RPMI8226 (cell line): ENCODE data around the gene PROM1.

Experiments
- DNase-seq: peaks from one replicate; pipeline ENCODE4 v3.0.0-alpha.2; 2015

Gene PROM1

DNA sequence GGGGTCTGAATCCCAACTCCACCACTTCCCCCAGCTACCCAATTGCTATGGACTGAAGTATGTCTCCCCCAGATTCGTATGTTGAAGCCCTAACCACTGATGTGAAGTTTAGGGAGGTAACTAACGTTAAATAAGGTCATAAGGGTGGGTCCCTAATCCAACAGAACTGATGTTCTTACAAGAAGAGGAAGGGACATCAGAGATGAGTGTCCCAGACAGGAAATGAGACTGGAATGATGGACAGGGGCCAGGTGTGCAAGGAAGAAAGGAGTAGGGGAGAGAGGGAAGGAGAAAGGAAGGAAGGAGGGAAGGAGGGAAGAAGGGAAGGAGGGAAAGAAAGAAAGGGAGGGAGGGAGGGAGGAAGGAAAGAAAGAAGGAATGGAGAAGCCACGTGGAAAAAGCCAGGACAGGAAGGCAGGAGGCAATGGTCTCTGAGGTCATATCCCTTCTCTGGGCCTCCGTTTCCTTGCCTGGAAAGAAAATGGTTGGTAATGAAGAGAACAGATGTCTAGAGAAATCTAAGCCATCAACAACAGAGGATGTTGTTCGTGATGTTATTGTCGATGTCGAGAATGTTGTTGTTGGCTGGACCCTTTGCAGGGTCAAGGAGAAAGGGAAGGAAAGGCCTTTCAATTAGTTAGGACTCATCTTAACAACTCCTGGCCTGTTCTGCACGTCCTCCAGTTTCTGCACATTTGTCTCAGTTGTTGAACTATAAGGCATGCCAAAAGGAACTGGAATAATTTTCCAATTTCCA lies 61.8 kb downstream of the PROM1 start:
- DNase-seq = no peak

DNA sequence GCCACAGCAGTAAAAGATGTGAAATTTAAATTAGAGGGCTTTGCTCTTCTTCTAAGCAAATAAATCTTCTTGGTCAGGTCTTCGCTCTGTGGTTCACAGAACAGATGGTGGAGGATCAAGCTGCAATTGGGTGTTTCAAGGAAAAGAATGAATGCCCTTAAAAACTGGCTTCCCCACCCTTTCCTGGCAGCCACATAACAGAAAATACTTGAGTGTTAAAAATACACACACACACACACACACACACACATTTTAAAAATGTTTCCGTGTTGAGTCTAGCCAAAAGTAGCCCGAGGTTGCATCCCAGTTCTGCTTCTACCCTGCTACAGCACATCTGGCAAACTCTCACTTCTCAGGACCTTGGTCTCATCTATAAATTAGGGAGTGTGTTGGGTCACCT lies 64.2 kb downstream of the PROM1 start:
- DNase-seq = no peak

DNA sequence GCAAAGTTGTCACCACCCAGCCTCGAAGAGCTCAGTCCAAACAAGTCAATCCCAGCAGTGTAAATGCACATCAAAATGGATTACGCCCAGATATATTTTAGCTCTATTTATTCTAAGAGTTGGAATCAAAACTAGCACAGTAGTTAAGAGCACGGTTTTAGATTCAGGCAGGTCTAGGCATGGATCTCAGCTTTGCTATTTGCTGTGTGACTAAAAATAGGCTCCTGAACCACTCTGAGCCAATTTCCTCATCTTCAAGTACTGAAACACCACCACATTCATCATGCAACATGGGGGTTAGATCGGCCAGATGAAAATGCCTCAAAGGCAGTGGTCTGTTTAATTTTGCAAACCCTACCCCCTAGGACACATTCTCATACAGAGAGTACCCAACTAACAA lies 65.0 kb downstream of the PROM1 start:
- no peak for DNase-seq

DNA sequence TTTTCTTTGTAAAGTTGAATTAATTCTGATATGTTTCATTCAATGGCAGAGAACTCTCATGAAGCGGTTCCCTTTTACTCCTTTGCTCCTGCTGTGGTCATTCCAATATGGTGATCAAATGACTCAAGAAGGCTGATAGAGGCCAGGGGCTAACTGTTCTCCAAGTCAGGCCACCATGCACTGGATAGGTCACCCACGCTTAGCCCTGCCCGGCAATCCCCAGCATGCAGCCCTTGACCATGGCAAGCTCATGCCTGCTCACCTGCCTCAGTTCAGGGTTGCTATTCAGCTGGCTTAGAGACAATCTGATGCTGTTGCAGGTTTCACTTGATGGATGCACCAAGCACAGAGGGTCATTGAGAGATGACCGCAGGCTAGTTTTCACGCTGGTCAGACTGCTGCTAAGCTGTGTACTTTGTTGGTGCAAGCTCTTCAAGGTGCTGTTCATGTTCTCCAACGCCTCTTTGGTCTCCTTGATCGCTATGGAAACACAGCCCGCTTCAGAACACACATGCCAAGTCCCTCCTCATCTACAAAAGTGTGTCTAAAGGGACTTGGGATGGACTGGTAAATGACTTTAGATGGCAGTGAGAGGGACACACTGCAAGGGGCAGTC lies 65.7 kb downstream of the PROM1 start:
- no peak for DNase-seq

DNA sequence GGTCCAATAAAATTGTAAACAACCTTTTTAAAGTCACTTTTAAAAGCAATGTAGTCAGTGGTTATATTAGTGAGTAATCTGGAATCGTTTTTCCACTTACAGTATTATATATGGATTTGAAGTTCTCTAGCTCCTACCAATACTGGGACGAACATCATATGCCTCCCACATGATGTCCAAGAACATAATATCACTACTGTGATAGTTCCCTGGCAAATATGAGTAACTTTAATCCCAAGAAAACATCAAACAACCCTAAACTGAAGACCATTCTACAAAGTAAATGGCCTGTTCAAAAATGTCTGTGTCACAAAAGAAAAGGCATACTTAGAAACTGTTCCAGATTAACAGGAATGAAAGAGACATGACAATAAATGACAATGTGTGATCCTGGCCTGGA lies 67.3 kb downstream of the PROM1 start:
- DNase-seq = no peak

DNA sequence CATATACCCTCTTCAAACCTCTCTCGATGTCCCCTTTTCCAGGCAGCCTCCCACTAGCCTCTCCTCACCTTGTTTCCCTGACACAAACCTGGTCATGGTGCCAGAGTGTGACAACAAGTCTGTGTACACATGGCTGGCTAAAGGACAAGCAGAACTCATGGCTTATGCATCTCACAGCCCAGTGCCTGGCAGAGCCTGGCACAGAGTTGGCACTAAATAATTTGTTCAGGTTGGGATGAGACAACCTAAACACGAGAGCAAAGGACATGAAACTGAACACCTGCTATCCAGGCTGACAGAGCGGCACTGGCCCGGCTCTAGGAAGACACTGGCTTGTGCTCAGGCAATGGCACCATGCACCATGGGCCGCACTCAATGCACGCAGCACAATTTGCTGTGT lies 72.7 kb downstream of the PROM1 start:
- no peak for DNase-seq

DNA sequence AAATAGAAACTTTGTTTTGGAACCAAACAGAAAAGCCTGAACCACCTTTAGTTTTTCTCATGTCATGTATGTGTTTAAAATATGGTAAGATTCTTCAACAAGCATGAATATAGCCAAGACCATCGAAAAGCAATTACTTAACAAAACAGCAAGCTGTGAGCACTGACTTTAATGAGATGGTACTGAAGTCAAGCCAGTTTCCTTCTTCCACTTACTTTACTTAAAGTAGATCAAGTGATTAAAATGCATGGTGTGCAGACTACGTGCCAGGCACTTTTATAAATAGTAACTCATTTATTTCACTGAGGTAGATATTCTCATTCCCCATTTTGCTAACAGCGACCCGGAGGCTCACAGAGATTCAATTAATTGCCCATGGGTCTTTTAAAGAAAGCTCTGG lies 74.7 kb downstream of the PROM1 start:
- DNase-seq = no peak

DNA sequence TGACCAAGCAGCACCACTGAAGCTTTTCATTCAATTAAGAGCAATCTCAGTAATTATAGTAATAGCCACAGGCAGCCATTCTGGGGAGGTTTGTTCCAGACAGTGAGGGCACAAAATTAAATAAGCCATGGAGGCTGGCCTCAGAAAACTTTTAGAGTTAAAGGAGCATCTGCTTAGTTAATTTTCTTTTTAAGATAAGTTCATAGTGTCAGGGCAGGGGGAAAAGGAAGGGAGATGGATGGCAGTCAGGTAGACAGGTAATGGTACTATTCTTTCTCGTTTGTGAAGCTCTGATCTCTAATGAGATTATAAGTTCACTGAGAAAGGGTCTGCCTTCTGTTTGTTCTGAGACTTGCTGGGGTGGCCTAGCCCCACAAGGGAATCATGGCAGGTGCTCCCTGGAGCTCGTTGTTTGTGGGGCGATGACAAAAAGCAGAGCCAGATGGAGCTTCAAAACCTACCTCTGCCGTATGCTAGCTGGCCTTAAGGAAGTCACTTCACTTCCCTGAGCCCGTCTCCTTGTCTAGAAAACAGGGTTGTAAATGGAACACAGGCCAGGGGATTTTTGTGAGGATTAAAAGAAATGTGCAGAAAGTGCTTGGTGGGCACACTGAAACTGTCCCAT lies 76.2 kb downstream of the PROM1 start:
- DNase-seq = no peak

DNA sequence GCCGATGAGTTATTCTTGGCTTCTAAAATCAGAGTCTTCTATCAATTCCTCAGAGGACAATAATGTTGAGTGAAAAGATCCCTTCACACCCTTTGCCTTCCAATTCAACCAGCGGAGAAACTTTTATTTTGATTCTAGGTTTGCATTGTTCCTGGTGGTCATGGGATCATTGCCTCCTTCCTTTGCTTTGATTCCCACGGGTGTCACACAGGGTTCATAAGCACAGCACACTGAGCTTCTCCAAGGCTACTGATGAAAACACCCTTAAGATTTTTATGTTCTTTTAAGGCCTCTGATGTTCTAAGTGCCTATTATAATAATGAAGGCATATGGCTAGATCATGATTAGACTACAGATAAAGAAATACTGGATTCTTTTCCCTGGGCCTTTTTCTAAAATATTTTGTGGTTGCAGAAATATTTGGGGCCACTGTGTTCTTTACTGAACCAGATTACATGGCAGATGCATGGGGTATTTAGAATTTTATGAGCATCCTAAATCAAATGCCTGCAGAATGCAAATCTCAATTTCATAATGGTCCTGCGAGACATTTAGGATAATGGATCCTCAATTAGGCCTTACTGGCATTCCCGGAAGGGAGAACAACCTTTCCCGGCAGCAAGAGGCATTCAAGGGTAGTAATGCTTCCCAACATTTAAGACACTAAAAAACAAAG lies 76.9 kb downstream of the PROM1 start:
- no peak for DNase-seq

DNA sequence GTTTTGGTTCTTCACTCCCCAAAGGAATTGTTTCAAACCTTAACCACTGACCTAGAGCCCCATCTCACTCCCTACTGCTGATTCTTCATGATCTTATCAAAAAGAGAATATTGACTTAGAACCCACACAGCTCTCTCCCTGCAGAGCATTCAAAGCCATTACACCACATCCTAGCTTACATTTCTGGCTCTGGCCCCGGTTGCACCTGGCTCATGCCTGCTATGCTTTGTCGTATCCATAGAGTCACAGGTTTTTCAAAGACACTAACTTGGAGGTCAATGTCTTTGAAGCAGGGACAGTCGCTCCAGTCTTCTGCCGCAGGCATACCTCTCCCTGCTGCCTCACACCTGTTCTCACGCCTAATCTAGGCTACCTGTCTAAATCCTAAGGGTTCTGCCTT lies 78.1 kb downstream of the PROM1 start:
- DNase-seq = no peak

DNA sequence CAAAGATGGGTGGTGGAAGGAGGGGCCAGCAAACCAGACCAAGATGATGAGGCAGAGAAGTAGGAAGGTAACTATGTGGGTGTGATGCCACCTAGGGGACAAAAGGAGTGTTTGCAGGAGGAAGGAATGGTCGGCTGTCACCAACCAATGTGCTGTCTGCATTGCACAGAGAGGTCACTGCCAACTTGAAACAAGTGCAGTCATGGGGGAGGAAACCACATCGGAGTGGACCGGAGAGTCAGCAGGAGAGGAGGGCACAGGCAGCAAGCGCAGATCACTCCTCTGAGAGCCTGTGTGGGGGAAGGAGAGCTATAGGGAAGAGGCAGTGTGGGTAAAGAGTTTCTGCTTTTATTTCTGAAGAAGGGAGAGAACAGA lies 82.4 kb downstream of the PROM1 start:
- DNase-seq = peak; percentile 58

DNA sequence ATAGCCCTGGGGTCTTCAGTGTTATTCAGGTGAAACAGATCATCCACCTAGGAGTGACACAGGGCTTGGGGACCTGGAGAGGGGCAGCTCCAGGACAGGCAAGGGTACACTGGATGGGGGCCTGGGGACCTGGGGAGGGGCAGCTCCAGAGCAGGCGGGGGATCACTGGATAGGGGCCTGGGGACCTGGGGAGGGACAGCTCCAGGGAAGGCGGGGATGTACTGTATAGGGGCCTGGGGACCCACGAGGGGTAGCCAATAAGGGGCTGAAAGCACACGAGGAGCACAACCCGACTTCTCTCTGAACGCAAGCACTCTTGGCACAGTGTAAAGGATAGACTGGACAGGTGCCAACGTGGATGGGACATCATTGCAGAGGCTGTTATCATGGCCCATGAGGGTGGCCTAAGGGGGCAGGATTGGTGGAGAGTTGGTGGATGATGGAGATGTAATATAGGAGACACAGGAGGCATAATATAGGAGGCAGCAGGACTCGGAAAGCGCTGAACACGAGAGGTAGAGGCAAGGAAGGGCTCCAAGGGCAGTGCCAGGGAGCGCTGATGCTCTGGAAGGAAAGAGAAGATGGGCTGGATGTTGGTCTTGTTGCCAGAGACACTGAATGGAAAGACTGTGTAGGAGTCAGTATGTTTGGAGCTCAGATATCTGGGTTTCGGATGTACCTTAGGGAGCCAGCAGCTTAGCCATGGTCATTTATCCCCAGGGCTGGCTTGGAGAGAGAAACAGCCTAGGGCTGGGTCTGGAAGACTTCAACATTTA lies 82.9 kb downstream of the PROM1 start:
- no peak for DNase-seq

DNA sequence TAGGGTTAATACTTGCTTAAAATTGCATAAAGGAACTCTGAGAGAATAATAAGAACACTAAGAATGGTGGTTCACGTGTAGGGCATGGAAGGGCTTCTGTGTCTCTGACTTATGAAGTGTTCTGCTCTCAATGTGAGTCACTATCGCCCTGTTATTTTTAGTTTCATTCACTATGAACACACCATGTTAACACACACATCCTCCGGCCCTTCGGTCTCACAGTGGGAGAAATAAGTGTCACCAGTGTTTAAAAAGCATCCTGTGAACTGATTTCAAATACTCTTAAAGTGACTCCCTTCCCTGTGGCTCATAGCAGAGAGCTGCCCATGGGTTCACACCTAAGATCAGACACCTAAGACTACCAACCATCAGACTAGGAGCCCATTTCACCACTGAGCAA lies 87.0 kb downstream of the PROM1 start:
- no peak for DNase-seq

DNA sequence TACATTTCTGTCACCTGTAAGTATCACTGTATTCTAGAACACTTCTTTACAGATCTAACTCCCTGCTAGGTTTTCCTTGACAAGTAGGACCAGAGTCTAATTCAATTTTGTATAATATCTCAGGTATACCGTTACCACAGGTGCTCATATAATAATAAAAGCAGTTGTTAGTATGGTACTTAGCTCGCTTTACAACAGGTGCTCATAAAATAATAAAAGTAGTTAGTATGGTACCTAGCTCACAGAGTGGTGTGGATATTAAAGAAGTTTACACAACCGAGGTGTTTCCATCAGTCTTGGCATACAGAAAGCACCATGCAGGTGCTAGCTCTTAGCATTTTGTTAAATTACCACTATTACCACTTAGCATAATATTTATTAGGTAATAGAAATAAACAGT lies 88.0 kb downstream of the PROM1 start:
- DNase-seq = no peak

DNA sequence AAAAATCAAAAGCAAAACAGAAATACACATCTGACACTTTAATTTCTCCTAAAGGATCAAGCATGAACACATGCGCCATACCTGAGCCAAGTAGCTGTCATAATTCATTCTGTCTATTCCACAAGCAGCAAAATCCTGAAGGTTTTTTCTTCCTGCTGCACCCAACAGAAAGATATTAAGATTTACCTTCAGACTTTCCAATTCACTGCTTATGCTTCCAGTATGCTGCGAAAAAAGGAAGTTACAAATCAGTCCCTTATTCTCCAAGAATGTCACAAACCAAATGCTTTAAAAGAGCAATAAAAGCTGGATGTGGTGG lies 91.7 kb downstream of the PROM1 start:
- DNase-seq = no peak

DNA sequence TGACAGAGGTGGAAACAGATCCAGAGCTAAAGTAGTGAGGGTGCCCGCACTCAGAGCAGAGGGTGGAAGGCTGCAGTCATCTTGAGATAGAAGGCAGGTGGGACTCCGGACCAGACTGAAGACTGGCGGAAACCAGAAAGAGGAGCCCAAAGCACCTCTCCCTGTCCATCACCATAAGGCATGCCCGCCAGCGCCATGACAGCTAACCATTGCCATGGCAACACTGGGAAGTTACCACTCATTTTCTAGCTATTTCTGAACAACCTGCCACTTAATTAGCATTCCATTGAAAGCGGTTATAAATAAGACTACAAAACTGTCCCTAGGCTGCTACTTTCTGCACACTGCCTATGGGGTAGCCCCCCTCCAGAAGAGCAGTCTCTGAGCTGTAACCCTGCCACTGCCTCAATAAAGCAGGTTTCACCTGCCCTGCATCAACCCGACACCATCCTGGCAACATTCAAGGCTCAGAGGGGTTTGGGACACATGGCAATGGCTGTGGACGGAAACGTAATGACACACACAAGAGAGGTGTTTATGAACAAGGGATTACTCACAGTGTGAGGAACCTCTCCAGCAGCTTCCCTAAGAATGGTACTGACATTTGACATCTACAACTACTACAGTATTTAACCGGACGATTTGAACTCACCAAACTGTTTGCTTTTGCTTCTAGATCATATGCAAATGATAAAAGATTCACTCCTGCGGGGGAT lies 93.1 kb downstream of the PROM1 start:
- no peak for DNase-seq

DNA sequence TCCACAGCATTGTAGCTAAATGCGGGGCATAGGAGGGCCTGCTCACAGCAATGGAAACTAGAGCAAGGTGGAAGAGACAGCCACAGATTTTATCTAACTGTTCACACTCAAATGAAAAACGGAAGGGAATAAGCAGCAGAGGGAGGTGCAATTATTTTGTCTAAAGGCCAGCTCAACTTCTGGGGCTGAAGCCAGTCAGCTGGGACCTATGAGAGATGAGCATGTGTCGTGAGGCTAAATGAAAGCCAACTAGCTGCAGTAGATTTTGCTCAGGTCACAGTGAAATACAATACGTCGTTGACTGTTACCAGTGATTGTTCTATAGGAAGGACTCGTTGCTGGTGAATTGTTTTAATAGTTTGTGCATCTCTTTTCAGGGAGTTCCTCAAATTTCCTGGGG lies 94.4 kb downstream of the PROM1 start:
- DNase-seq = no peak

DNA sequence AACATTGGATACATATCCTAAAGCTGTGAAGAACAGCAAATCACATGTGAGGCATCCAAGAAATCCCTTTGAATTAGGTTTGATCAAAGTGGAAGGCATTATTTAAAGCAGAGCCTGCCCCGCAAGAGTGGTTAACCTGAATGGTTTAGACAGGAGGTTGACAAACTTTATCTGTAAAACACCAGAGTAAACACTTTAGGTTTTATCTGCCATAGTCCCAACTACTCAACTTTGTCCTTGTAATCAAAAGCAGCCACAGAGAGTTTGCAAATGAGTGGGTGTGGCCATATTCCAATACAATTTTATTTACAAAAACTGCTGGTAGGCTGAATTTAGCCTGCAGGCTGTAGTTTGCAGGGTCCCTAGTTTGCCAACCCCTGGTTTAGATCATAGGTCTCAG lies 95.6 kb downstream of the PROM1 start:
- no peak for DNase-seq

DNA sequence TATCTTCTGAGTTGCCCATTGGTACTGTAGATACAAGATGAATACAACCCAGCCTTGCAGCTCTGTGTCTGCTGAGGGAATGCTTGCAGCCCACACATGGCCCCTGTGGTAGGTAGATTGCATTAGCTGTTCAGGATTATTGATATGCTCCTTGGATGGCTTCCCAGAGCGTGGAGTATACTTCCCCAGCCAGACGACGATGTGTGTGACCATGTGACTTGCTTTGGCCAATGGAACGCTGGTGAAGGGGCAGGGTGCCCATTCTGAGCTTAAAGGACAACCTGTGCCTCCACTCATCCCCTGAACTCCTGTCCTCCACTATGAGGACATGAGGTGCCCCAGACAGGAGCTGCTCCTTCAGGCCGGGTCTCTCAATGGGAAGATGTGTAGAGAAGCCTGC lies 96.9 kb downstream of the PROM1 start:
- DNase-seq = no peak

DNA sequence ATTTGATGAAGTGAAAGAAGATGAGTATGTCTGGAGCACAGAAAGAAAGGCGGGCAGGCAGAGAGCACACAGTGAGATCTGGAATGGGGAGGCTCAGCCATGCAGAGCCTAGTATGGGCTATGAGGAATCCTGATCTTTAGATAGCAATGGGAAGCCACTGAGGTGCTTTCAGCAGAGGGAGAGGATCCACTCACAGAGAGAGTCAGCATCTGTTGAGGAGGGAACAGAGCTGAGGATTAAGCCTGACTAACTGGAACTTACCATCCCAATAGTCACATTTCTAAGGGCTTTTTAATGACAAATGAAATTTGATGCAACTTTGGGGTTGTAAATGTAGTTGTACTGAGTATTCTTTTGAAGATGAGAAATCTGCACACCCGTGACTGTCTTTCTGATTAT lies 100.2 kb downstream of the PROM1 start:
- DNase-seq = no peak

DNA sequence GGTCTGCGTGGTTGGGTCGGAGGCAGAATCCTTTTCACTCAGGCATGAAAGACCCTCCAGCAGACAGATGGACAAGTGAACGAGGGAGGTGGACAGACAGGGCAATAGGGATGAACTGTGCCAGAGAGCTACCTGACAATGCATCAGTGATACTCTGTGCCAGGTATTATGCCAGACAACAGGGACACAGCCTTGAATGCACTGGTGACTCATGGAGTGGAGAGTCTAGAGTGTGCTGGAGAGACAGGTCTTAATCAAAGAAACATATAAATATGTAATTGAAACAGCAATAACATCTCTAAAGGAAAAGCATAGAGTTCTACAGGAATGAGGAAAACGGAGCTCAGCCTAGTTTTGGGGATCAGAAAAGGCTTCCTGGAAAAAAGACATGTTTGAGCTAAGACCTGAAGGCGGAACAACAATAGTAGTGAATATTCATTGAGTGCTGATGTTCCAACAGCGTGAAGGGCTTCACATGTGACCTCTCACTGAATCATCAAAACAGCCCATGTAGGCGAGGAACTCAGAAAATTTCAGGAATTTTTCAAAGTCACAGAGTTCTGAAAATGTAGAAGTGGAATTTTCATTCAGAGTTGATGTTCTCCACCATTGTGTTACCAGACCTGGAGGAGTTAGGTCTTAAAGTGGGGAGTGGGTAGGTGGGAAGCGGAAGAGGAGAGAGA lies 100.8 kb downstream of the PROM1 start:
- no peak for DNase-seq
